Measurements from ENCODE around the gene CD244. TPM values are rescaled to one million over a fixed set of nuclear protein-coding genes. Genes with fewer than 3 reads are reported as not detected.

The CD244 gene
- polyA plus RNA-seq, 3 donors, result 62.2 to 116 (median 106) TPM

GRCh38 chr1:160911441-160911840, 48.8 kb upstream of the CD244 start:
- H3K27ac Mint-ChIP-seq, result no peak overlapping the region
- no peak overlapping the region for H3K27ac ChIP-seq (ENCODE audit: low read depth in 1 of 2, low read length in 2 of 2)

GRCh38 chr1:160910170-160910750, 47.6 kb upstream of the CD244 start:
- no peak for TF ChIP-seq CTCF (IDR thresholded peaks at IDR 0.05)
- intact Hi-C loops (cut with micrococcal nuclease), result no loop called here
- Histone ChIP-seq H4K20me1 (ENCODE audit: insufficient read depth, low read length) (no peaks in the 10 kb centered on the region), H3K9me3 (replicated peaks in 1 of 2; ENCODE audit: control insufficient read depth in 1 of 2, insufficient read depth in 1 of 2, low read length in 2 of 2) (no peaks in the 10 kb centered on the region), H3K36me3 (replicated peaks in 1 of 2; ENCODE audit: control insufficient read depth in 1 of 2, insufficient read depth in 2 of 2, low read length in 2 of 2) (no peaks in the 10 kb centered on the region), H3K9ac (ENCODE audit: insufficient read depth, low read length, poor library complexity, severe bottlenecking) (no peak overlapping the region), H3K4me1 (ENCODE audit: control insufficient read depth in 1 of 2, insufficient read depth in 2 of 2, low read length in 2 of 2) (no peaks in the 10 kb centered on the region), H3K79me2 (ENCODE audit: insufficient read depth, low read length) (no peaks in the 10 kb centered on the region), H3K4me3 (replicated peaks in 1 of 3; ENCODE audit: low read depth in 2 of 3, low read length in 3 of 3) (no peak overlapping the region), H2AFZ (ENCODE audit: insufficient read depth, low read depth, low read length, poor library complexity, severe bottlenecking) (no peak overlapping the region), H3K27ac (ENCODE audit: low read depth in 1 of 2, low read length in 2 of 2) (no peak overlapping the region), H3K4me2 (replicated peaks; ENCODE audit: extremely low read depth, low read length, poor library complexity, severe bottlenecking) (no peak overlapping the region), H3K27me3 (ENCODE audit: control insufficient read depth in 2 of 2, insufficient read depth in 2 of 2, low read length in 2 of 2) (no peaks in the 10 kb centered on the region)
- WGBS (ENCODE audit: insufficient coverage), result no CpG with 5 or more reads among the region's 6 CpGs
- Mint-ChIP-seq H3K9me3 (peaks cover 0 to 2% (median 0%) of the 10 kb centered on the region in 7 donors), H3K36me3 (no peaks in the 10 kb centered on the region), H3K4me1 (peaks cover 2% of the 10 kb centered on the region), H3K27me3 (ENCODE audit: low read depth in 3 of 3) (peaks cover 0 to 1% (median 0%) of the 10 kb centered on the region in 3 donors), H3K27ac (no peak overlapping the region), H3K4me3 (no peak overlapping the region)
- no peak for DNase-seq

More at GRCh38 chr1:160911441-160911840, 48.8 kb upstream of the CD244 start:
- Histone ChIP-seq H3K4me3 (replicated peaks in 1 of 3; ENCODE audit: low read depth in 2 of 3, low read length in 3 of 3) (no peak overlapping the region), H3K27me3 (ENCODE audit: control insufficient read depth in 2 of 2, insufficient read depth in 2 of 2, low read length in 2 of 2) (no peaks in the 10 kb centered on the region), H3K4me1 (ENCODE audit: control insufficient read depth in 1 of 2, insufficient read depth in 2 of 2, low read length in 2 of 2) (no peaks in the 10 kb centered on the region), H3K9ac (ENCODE audit: insufficient read depth, low read length, poor library complexity, severe bottlenecking) (no peak overlapping the region), H3K36me3 (replicated peaks in 1 of 2; ENCODE audit: control insufficient read depth in 1 of 2, insufficient read depth in 2 of 2, low read length in 2 of 2) (no peaks in the 10 kb centered on the region), H2AFZ (ENCODE audit: insufficient read depth, low read depth, low read length, poor library complexity, severe bottlenecking) (no peak overlapping the region), H3K4me2 (replicated peaks; ENCODE audit: extremely low read depth, low read length, poor library complexity, severe bottlenecking) (no peak overlapping the region), H3K79me2 (ENCODE audit: insufficient read depth, low read length) (no peaks in the 10 kb centered on the region), H3K9me3 (replicated peaks in 1 of 2; ENCODE audit: control insufficient read depth in 1 of 2, insufficient read depth in 1 of 2, low read length in 2 of 2) (no peaks in the 10 kb centered on the region), H4K20me1 (ENCODE audit: insufficient read depth, low read length) (no peaks in the 10 kb centered on the region)
- Mint-ChIP-seq H3K9me3 (peaks cover 0 to 2% (median 0%) of the 10 kb centered on the region in 7 donors), H3K4me1 (peaks cover 2% of the 10 kb centered on the region), H3K4me3 (no peak overlapping the region), H3K27me3 (ENCODE audit: low read depth in 3 of 3) (no peaks in the 10 kb centered on the region), H3K36me3 (no peaks in the 10 kb centered on the region)
- DNase-seq, result no peak
- TF ChIP-seq CTCF (IDR thresholded peaks at IDR 0.05), result no peak
- intact Hi-C loops (cut with micrococcal nuclease), result no loop called here
- WGBS (ENCODE audit: insufficient coverage), result 91% methylated on average over 7 of the region's 7 CpGs
